ENCODE measurements around the gene ZNF878. TPM values are rescaled to one million over a fixed set of nuclear protein-coding genes. Genes with fewer than 3 reads are reported as not detected.

The ZNF878 gene
- total RNA-seq, 2 experiments from 2014 or later: 0.38 to 0.49 TPM

GRCh38 chr19:12075538-12076139, 22.9 kb upstream of the ZNF878 start:
- no peak for DNase-seq
- Mint-ChIP-seq H3K27me3 (ENCODE audit: low read depth) (no peaks in the 10 kb centered on the region), H3K9me3 (peaks cover 68% of the 10 kb centered on the region), H3K4me3 (no peak overlapping the region), H3K27ac (no peak overlapping the region), H3K36me3 (ENCODE audit: low read depth) (peaks cover 64% of the 10 kb centered on the region), H3K4me1 (ENCODE audit: low read depth) (no peaks in the 10 kb centered on the region)
- intact Hi-C loops (cut with micrococcal nuclease): no loop called here
- CTCF ChIA-PET: no interaction called here

- peak; percentile 85 for DNase-seq
- CTCF ChIA-PET: interaction anchor here (1.4 kb wide), 1 partner anchor 26 kb away, joined by 6 read pairs; no protein-coding TSS in a partner anchor
- intact Hi-C loops (cut with micrococcal nuclease): no loop called here
- Mint-ChIP-seq H3K4me3 (peak within 1 kb of the TSS; percentile 80), H3K4me1 (ENCODE audit: low read depth) (peaks cover 6% of the 10 kb centered on the region), H3K36me3 (ENCODE audit: low read depth) (peaks cover 14% of the 10 kb centered on the region), H3K27me3 (ENCODE audit: low read depth) (no peaks in the 10 kb centered on the region), H3K9me3 (peaks cover 7% of the 10 kb centered on the region), H3K27ac (no peak within 1 kb of the TSS)
Measured at GRCh38 chr19:12064590-12065538, 12.1 kb upstream of the ZNF878 start, which contains the start of gene ZNF844. Gene ZNF844 (plus strand): TSS chr19:12064731. CDS start chr19:12064874, 143 bp downstream.

DNA sequence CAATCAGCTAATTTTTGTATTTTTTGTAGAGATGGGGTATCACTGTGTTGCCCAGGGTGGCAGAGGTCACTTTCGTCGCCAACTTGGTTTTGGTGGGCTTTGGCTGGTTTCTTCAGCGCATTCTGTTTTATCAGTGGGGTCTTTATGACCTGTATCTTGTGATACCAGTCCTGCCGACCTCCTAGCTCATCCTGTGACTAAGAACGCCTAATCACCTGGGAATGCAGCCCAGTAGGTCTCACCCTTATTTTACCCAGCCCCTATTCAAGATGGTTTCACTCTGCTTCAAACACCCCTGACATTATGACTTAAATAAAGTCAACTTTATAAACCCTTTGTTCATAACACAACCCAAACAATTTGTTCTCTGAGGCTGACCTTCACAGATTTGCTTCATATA, 3.0 kb upstream of the ZNF878 start:
- no peak overlapping the region for H3K4me3 Mint-ChIP-seq
- H3K27me3 Mint-ChIP-seq (ENCODE audit: low read depth): peaks cover 19% of the 10 kb centered on the region
- peaks cover 3% of the 10 kb centered on the region for H3K36me3 Mint-ChIP-seq (ENCODE audit: low read depth)
- intact Hi-C loops (cut with micrococcal nuclease): no loop called here
- peaks cover 4% of the 10 kb centered on the region for H3K9me3 Mint-ChIP-seq
- CTCF ChIA-PET: interaction anchor here (0.8 to 1.7 kb wide), 6 partner anchors 59 to 132 kb away, joined by 3 to 8 read pairs (median 4); partner anchors contain the start of gene ZNF700
- H3K4me1 Mint-ChIP-seq (ENCODE audit: low read depth): peaks cover 14% of the 10 kb centered on the region
- no peak for DNase-seq
- no peak overlapping the region for H3K27ac Mint-ChIP-seq

DNA sequence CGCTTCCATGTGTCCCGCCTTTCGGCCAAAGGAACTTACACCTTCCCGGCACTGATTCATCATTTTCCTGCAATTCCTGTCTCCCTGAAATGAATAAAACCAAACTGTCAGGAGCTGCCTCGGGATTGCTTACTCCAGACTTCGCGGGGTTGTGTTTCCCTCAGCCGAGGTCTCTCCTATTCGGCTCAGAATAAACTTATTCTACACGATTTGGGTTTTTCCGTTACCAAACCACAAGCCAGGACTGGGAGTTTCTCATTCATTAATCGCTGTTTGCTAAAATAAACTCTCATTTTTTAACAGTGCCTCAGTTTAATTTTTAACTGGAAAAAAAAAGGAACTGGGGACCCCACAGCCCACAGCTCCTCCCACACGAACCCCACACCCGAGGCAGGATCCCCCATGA, 667 bp downstream of the ZNF878 start:
- Mint-ChIP-seq H3K4me1 (ENCODE audit: low read depth) (peaks cover 9% of the 10 kb centered on the region), H3K4me3 (peak overlapping the region; percentile 68), H3K36me3 (ENCODE audit: low read depth) (peaks cover 7% of the 10 kb centered on the region), H3K27ac (no peak overlapping the region), H3K9me3 (peaks cover 4% of the 10 kb centered on the region), H3K27me3 (ENCODE audit: low read depth) (peaks cover 19% of the 10 kb centered on the region)
- intact Hi-C loops (cut with micrococcal nuclease): loop anchor here (1.0 to 2.0 kb wide), 5 partner anchors 52 to 255 kb away; no protein-coding TSS in a partner anchor
- CTCF ChIA-PET: interaction anchor here (0.6 to 2.3 kb wide), 4 partner anchors 76 to 254 kb away, joined by 3 to 8 read pairs (median 4); partner anchors contain the start of genes ZNF491 and ZNF763
- DNase-seq: peak; percentile 25

- H3K4me1 Mint-ChIP-seq (ENCODE audit: low read depth): peaks cover 5% of the 10 kb centered on the region
- peaks cover 30% of the 10 kb centered on the region for H3K36me3 Mint-ChIP-seq (ENCODE audit: low read depth)
- peaks cover 26% of the 10 kb centered on the region for H3K9me3 Mint-ChIP-seq
- no peak overlapping the region for H3K4me3 Mint-ChIP-seq
- peaks cover 8% of the 10 kb centered on the region for H3K27me3 Mint-ChIP-seq (ENCODE audit: low read depth)
- CTCF ChIA-PET: interaction anchor here (0.7 kb wide), 1 partner anchor 12 kb away, joined by 6 read pairs; no protein-coding TSS in a partner anchor
- DNase-seq: no peak
- H3K27ac Mint-ChIP-seq: no peak overlapping the region
- intact Hi-C loops (cut with micrococcal nuclease): no loop called here
Measured at GRCh38 chr19:12047868-12048267, 4.9 kb downstream of the ZNF878 start.

- Mint-ChIP-seq H3K9me3 (peaks cover 37% of the 10 kb centered on the region), H3K27me3 (ENCODE audit: low read depth) (no peaks in the 10 kb centered on the region), H3K36me3 (ENCODE audit: low read depth) (peaks cover 27% of the 10 kb centered on the region), H3K4me3 (no peak overlapping the region), H3K4me1 (ENCODE audit: low read depth) (no peaks in the 10 kb centered on the region), H3K27ac (no peak overlapping the region)
- CTCF ChIA-PET: no interaction called here
- intact Hi-C loops (cut with micrococcal nuclease): no loop called here
- no peak for DNase-seq
Measured at GRCh38 chr19:12043752-12044422, 8.9 kb downstream of the ZNF878 start.

DNA sequence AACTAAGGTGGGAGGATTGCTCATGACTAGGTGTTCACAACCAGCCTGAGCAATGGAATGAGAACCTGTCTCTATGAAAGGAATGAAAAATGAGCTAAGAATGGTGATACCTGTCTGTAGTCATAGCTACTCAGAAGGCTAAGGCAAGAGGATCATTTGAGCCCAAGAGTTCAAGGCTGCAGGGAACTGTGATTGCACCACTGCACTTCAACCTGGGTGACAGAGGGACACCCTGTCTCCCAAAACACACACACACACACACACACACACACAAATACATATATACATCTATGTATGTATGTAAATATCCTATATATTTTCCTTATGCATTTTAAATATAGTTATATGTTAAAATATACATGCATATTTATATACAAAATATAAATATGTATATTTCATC, 9.9 kb downstream of the ZNF878 start:
- H3K36me3 Mint-ChIP-seq (ENCODE audit: low read depth): peaks cover 28% of the 10 kb centered on the region
- intact Hi-C loops (cut with micrococcal nuclease): no loop called here
- H3K27ac Mint-ChIP-seq: no peak overlapping the region
- H3K27me3 Mint-ChIP-seq (ENCODE audit: low read depth): no peaks in the 10 kb centered on the region
- peaks cover 37% of the 10 kb centered on the region for H3K9me3 Mint-ChIP-seq
- no peaks in the 10 kb centered on the region for H3K4me1 Mint-ChIP-seq (ENCODE audit: low read depth)
- CTCF ChIA-PET: interaction anchor here (0.6 kb wide), 2 partner anchors 17 to 122 kb away, joined by 3 read pairs; no protein-coding TSS in a partner anchor
- no peak overlapping the region for H3K4me3 Mint-ChIP-seq
- no peak for DNase-seq

DNA sequence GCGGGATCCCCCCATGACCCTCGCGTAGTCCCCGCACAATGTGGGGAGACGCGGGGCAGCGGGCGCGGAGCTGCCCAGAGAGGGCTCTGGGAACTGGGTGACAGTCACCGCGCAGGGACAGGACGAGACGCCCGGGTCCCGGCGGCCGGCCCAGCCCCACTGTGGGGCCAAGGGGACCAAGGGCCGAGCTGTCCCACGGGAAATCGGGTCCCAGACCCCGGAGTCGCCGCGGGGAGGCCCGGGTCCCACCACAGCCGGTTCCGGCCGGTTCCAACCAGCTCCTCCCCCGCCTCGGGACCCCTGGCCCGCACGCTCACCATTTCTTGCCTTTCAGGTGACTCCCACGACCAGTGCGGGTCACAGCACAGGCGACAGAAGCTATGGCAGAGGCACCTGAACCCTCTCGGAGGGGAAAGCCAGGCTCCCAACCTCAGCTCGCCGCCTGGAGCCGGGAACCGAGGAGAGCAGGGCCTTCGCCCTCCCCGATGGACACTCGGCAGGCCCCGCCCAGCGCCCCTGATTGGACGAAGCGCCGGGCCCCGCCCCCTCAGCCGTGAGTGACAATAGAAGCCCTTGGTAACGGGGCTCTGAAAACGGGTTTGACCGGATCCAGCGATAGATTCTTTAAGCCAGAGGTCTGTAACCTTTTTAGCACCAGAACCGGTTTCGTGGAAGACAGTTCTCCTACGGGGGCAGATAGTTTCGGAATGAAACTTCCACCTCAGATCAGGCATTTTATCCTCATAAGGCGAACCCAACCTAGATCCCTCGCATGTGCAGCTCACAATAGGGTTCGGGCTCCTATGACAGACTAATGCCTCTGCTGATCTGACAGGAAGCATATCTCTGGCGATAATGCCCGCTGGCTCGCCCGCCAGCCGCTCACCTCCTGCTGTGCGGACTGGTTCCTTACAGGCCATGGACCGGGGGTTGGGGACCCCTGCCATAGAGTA, 17.3 kb downstream of the ZNF878 start, which contains the start of gene ZNF433:
Gene ZNF433, minus strand, starts transcription at position 460 of the 953 bp plus-strand sequence. Its CDS starts 140 bp downstream, at position 320.
- peaks cover 12% of the 10 kb centered on the region for H3K27me3 Mint-ChIP-seq (ENCODE audit: low read depth)
- peaks cover 10% of the 10 kb centered on the region for H3K4me1 Mint-ChIP-seq (ENCODE audit: low read depth)
- H3K4me3 Mint-ChIP-seq: peak within 1 kb of the TSS; percentile 72
- DNase-seq: peak; percentile 69
- CTCF ChIA-PET: interaction anchor here (0.5 to 1.4 kb wide), 5 partner anchors 34 to 205 kb away, joined by 3 to 6 read pairs (median 5); no protein-coding TSS in a partner anchor
- H3K27ac Mint-ChIP-seq: peak within 1 kb of the TSS; percentile 75
- peaks cover 14% of the 10 kb centered on the region for H3K9me3 Mint-ChIP-seq
- intact Hi-C loops (cut with micrococcal nuclease): loop anchor here (2.0 kb wide), 1 partner anchor 35 kb away; no protein-coding TSS in a partner anchor
- H3K36me3 Mint-ChIP-seq (ENCODE audit: low read depth): peaks cover 12% of the 10 kb centered on the region

- intact Hi-C loops (cut with micrococcal nuclease): no loop called here
- Mint-ChIP-seq H3K27me3 (ENCODE audit: low read depth) (peaks cover 12% of the 10 kb centered on the region), H3K27ac (peak overlapping the region; percentile 75), H3K4me3 (peak overlapping the region; percentile 52), H3K9me3 (peaks cover 14% of the 10 kb centered on the region), H3K36me3 (ENCODE audit: low read depth) (peaks cover 12% of the 10 kb centered on the region), H3K4me1 (ENCODE audit: low read depth) (peaks cover 10% of the 10 kb centered on the region)
- CTCF ChIA-PET: interaction anchor here (1.4 kb wide), 1 partner anchor 45 kb away, joined by 3 read pairs; no protein-coding TSS in a partner anchor
- no peak for DNase-seq
Measured at GRCh38 chr19:12034620-12035019, 18.1 kb downstream of the ZNF878 start.

DNA sequence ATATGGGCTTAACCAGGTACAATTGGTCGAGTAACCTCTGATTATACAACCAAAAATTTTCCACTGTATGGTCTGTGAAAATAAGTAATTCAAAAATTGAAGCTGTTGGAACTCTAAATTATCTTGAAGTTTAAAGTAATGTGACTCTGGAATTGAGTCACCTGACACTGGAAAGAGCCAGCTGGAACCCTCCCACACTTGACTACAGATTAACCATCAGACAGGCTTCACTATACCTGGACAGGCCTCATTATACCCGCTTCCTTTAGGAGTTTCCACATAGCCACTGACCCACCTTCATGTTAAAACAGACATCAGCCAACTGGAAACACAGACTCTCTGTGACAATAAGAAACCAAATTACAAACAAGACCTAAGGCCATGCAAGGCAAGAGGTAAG, 18.6 kb downstream of the ZNF878 start:
- H3K27ac Mint-ChIP-seq: no peak overlapping the region
- intact Hi-C loops (cut with micrococcal nuclease): no loop called here
- H3K9me3 Mint-ChIP-seq: peaks cover 14% of the 10 kb centered on the region
- peak overlapping the region; percentile 52 for H3K4me3 Mint-ChIP-seq
- no peak for DNase-seq
- H3K36me3 Mint-ChIP-seq (ENCODE audit: low read depth): peaks cover 12% of the 10 kb centered on the region
- H3K27me3 Mint-ChIP-seq (ENCODE audit: low read depth): peaks cover 12% of the 10 kb centered on the region
- H3K4me1 Mint-ChIP-seq (ENCODE audit: low read depth): peaks cover 10% of the 10 kb centered on the region
- CTCF ChIA-PET: interaction anchor here (1.4 kb wide), 1 partner anchor 45 kb away, joined by 3 read pairs; no protein-coding TSS in a partner anchor

- Mint-ChIP-seq H3K4me1 (ENCODE audit: low read depth) (no peaks in the 10 kb centered on the region), H3K27ac (no peak overlapping the region), H3K4me3 (no peak overlapping the region), H3K9me3 (peaks cover 49% of the 10 kb centered on the region), H3K36me3 (ENCODE audit: low read depth) (peaks cover 70% of the 10 kb centered on the region), H3K27me3 (ENCODE audit: low read depth) (no peaks in the 10 kb centered on the region)
- intact Hi-C loops (cut with micrococcal nuclease): no loop called here
- no peak for DNase-seq
- CTCF ChIA-PET: no interaction called here
Measured at GRCh38 chr19:12015753-12016116, 37.0 kb downstream of the ZNF878 start.

Measured in activated naive CD4-positive, alpha-beta T cell treated with anti-CD3 and anti-CD28 coated beads for 36 hours (primary cell).